ENCODE measurements around the gene ZNF714.

The ZNF714 gene

GRCh38 chr19:21082011-21082975, at the start of gene ZNF714:
Gene ZNF714, plus strand, starts transcription at chr19:21082203. Its CDS starts 16,066 bp downstream, at chr19:21098269.
- DNase-seq (ENCODE audit: low read depth in 2 of 2), result peak; percentile 67 to 75

GRCh38 chr19:21045028-21045427, 37.0 kb upstream of the ZNF714 start:
- DNase-seq (ENCODE audit: low read depth in 2 of 2), result no peak

- DNase-seq (ENCODE audit: low read depth in 2 of 2), result no peak
Measured at GRCh38 chr19:21046489-21046888, 35.5 kb upstream of the ZNF714 start.

- DNase-seq (ENCODE audit: low read depth in 2 of 2), result no peak
Measured at GRCh38 chr19:21047716-21048115, 34.3 kb upstream of the ZNF714 start.

GRCh38 chr19:21052902-21053301, 29.1 kb upstream of the ZNF714 start:
- DNase-seq (ENCODE audit: low read depth in 2 of 2), result no peak

- DNase-seq (ENCODE audit: low read depth in 2 of 2), result no peak
Measured at GRCh38 chr19:21065336-21065735, 16.7 kb upstream of the ZNF714 start.

- DNase-seq (ENCODE audit: low read depth in 2 of 2), result peak in 1 of 2 donors; percentile 8
Measured at GRCh38 chr19:21084343-21084742, 2.3 kb downstream of the ZNF714 start.

- no peak for DNase-seq (ENCODE audit: low read depth in 2 of 2)
Measured at GRCh38 chr19:21087871-21088270, 5.9 kb downstream of the ZNF714 start.

- DNase-seq (ENCODE audit: low read depth in 2 of 2), result no peak
Measured at GRCh38 chr19:21092109-21092508, 10.1 kb downstream of the ZNF714 start.

GRCh38 chr19:21094347-21095025, 12.5 kb downstream of the ZNF714 start:
- DNase-seq (ENCODE audit: low read depth in 2 of 2), result no peak

- no peak for DNase-seq (ENCODE audit: low read depth in 2 of 2)
Measured at GRCh38 chr19:21098291-21098690, 16.3 kb downstream of the ZNF714 start.

GRCh38 chr19:21101521-21102242, 19.7 kb downstream of the ZNF714 start:
- DNase-seq (ENCODE audit: low read depth in 2 of 2), result no peak

- DNase-seq (ENCODE audit: low read depth in 2 of 2), result no peak
Measured at GRCh38 chr19:21109116-21109515, 27.1 kb downstream of the ZNF714 start.

- DNase-seq (ENCODE audit: low read depth in 2 of 2), result no peak
Measured at GRCh38 chr19:21110183-21110582, 28.2 kb downstream of the ZNF714 start.

- no peak for DNase-seq (ENCODE audit: low read depth in 2 of 2)
Measured at GRCh38 chr19:21115430-21115829, 33.4 kb downstream of the ZNF714 start.

- DNase-seq (ENCODE audit: low read depth in 2 of 2), result no peak
Measured at GRCh38 chr19:21117041-21117907, 35.3 kb downstream of the ZNF714 start.

- DNase-seq (ENCODE audit: low read depth in 2 of 2), result no peak
Measured at GRCh38 chr19:21126078-21126477, 44.1 kb downstream of the ZNF714 start.

- DNase-seq (ENCODE audit: low read depth in 2 of 2), result no peak
Measured at GRCh38 chr19:21127001-21127400, 45.0 kb downstream of the ZNF714 start.

GRCh38 chr19:21127898-21128297, 45.9 kb downstream of the ZNF714 start:
- no peak for DNase-seq (ENCODE audit: low read depth in 2 of 2)

GRCh38 chr19:21128901-21129698, 47.1 kb downstream of the ZNF714 start:
- no peak for DNase-seq (ENCODE audit: low read depth in 2 of 2)

All from stimulated activated CD4-positive, alpha-beta T cell treated with anti-CD3 and anti-CD28 coated beads, Interleukin-4, amount 100 ng/mL, for 48 hours (primary cell).